Fibroblast of pulmonary artery (primary cell): ENCODE measurements around the gene ZNF3.

Source experiments
- DNase-seq: peaks from one replicate; pipeline ENCODE4 v3.0.0-alpha.2; 2010; ENCODE audit warnings: low read depth
- H3K4me3 ChIP-seq: replicated peaks from 2 replicates; pipeline ENCODE4 v1.5.1; 2011; ENCODE audit warnings: low read depth, mild to moderate bottlenecking, control low read depth, low read length, moderate library complexity
- TF ChIP-seq, protein P1 (sequence below): IDR thresholded peaks from 2 replicates; pipeline ENCODE4 v1.5.1; 2011; ENCODE audit warnings: mild to moderate bottlenecking, control low read depth, low read length, inconsistent platforms; ENCODE audit errors: missing control alignments

ZNF3 gene

DNA sequence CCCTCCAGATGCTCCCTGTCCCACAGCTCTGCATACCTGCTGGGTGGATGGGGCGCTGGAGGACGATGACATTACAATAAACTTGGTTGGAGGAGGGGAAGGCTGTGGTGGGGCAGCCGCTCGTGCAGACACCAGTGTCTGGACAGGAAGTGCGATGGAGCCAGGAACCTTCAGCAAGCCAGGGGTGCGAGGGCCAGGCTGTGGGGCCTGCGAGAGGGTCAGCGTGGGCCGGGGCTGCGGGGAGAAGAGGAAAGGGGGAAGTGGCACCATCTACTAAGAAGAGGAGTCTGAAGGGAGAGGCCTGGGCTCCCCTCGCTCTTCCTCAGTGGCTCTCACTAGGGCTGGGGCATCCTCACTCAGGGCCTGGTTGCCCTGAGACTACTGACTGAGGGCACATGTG is 26.4 kb upstream of the ZNF3 start:
- no peak overlapping the region for H3K4me3 ChIP-seq
- TF ChIP-seq, protein P1, sequence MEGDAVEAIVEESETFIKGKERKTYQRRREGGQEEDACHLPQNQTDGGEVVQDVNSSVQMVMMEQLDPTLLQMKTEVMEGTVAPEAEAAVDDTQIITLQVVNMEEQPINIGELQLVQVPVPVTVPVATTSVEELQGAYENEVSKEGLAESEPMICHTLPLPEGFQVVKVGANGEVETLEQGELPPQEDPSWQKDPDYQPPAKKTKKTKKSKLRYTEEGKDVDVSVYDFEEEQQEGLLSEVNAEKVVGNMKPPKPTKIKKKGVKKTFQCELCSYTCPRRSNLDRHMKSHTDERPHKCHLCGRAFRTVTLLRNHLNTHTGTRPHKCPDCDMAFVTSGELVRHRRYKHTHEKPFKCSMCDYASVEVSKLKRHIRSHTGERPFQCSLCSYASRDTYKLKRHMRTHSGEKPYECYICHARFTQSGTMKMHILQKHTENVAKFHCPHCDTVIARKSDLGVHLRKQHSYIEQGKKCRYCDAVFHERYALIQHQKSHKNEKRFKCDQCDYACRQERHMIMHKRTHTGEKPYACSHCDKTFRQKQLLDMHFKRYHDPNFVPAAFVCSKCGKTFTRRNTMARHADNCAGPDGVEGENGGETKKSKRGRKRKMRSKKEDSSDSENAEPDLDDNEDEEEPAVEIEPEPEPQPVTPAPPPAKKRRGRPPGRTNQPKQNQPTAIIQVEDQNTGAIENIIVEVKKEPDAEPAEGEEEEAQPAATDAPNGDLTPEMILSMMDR: no peak

DNA sequence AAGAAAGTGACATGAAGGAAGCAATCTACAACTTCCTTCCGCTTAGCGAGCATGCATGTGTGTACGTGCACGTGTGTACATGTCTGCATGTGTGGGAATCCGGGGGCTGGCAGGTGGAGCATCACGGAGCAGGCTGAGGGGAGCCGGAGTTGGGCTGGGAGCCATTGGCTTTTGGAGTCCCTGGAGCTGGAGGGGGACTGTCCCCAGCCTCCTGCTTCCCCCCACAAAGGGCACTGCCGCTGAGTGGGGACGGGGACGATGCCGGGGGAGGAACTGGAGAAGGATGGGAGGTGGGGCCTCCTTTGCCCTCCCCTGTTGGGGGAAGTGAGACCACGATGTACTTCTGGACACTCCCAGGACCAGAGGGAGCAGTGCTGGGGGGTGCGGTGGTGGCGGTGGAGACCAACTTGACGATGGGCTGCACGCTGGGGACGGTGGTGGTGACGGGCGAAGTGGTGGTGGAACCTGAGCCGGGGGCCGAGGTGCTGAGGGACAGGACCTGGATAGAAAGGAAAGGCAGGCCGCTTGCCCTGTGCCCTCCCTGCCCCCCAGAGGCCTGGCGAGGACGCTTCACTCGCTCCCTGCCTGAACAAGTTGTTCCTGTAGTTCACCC is 25.7 kb upstream of the ZNF3 start:
- TF ChIP-seq, protein P1: no peak
- DNase-seq: no peak
- H3K4me3 ChIP-seq: no peak overlapping the region

More for the DNA sequence above, 26.4 kb upstream of the ZNF3 start:
- no peak for DNase-seq

DNA sequence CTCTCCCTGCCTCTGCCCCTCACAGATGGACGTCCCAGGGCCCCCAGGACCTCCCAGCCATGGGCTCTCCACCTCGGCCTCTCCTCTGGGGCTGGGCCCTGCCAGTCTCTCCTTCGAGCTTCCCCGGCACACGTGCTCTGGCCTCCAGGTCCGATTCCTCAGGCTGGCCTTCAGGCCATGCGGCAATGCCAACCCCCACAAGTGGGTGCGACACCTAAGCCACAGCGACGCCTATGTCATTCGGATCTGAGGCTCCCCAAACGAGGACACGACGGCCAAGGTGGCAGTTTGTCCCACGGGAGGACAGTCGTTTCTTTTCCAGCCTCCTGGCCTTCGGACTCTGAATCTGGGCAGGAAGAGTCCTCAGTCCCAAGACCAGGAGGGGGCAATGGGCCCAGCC is 25.1 kb upstream of the ZNF3 start:
- no peak for DNase-seq
- TF ChIP-seq, protein P1: no peak
- no peak overlapping the region for H3K4me3 ChIP-seq

DNA sequence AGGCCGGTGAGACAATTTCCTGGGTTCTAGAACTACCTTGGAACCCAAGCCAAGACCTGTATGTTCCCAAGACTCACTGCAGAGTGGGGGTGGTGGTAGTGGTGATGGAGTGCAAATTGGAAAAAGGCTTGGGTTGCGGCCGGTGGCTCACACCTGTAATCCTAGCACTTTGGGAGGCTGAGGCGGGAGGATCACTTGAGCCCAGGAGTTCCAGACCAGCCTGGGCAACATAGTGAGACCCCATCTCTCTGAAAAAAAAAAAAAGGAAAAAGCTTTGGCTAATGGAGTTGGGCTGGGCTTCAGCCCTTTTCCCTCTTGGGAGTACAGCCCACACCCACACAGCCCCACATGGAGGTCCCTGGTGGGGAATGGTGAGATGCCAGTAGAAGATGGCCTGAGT is 24.0 kb upstream of the ZNF3 start:
- H3K4me3 ChIP-seq: no peak overlapping the region
- TF ChIP-seq, protein P1: no peak
- DNase-seq: no peak

DNA sequence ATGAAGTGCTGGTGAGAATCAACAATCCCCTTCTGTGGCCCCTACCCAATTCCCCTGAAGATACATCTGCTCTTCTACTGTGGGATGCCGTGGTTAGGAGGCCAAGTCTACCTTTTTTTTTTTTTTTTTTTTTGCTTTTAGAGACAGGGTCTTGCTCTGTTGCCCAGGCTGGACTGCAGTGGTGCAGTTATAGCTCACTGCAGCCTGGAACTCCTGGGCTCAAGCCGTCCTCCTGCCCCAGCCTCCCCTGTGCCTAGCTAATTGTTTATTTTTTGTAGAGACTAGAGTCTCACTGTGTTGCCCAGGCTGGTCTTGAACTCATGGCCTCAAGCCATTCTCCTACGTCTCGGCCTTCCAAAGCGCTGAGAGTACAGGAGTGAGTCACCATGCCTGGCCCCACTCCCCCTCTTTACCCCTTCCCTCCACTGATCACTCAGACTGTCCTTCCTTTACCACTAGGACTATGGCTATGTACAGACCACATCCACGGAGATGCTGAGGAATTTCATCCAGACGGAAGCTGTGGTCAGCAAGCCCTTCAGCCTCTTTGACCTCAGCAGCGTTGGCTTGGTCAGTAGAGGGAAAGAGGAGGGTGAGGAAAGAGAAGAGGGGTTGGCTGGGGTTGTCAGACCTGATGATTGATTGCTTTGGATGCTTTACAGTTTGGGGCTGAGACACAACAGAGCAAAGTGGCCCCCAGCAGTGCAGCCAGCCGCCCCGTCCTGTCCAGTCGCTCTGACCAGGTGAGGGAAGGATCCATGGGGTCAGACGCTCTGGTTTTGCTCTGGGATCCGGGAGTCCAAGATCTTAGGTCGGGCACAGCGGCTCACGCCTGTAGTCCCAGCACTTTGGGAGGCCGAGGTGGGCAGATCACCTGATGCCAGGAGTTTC is 21.7 kb upstream of the ZNF3 start:
- H3K4me3 ChIP-seq: no peak overlapping the region
- peak; percentile 81 for DNase-seq
- TF ChIP-seq, protein P1: no peak

DNA sequence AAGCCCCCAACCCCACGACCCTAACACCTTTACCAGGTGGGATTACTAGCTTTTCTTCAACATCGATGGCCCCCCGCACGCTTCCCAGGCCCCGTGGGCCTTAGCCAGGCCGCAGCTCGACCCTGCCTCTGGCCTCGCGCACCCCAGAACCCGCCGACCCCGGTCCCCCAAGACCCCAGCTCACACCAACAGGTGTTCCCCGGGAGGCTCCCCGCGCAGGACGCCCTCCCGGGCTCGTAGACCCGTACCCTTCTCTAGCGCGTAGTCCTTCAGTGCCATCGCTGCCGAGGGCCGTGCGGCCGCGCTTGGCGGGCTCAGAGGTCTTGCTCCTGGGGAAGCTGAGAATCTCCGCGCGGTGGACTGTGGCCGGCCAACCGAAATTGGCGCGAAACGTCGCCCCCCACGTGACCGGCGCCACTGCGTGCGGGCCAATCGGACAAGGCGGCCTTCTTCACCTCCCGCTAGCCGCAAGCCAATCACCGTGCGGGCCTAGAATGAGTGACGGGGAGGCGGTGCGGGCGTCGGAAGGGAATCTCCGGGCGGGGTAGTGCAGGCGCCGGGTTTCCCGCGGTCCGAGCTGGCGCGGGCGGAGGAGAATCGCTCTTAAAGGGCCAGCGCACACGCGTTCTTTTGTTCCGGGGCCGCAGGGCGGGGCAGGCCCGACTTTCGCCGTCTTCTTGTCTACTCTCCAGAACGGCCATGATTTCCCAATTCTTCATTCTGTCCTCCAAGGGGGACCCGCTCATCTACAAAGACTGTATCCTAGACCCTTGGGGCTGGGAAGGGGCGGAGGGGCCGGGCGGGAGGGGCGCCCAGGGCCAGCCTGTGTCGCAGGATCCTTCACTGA is 19.7 kb upstream of the ZNF3 start, which contains the start of the genes AP4M1 and MCM7:
Gene AP4M1, plus strand, starts transcription at position 628 of the 847 bp plus-strand sequence. Its CDS starts 72 bp downstream, at position 700.
Gene MCM7, minus strand, starts transcription at position 382 of the 847 bp plus-strand sequence. Its CDS starts 103 bp downstream, at position 279.
- TF ChIP-seq, protein P1: no peak
- DNase-seq: peak; percentile 99
- peak within 1 kb of the TSS; percentile 87 for H3K4me3 ChIP-seq
